ENCODE measurements around the gene AKR1B15. TPM values are rescaled to one million over a fixed set of nuclear protein-coding genes. Genes with fewer than 3 reads are reported as not detected.
"Not testable (repeated sequence)": the region's sequence is repeated elsewhere in the genome, so short reads cannot be mapped to it uniquely, and the experiment has no call there.

AKR1B15 gene
- total RNA-seq, 1 experiment from 2014 or later: not detected

DNA sequence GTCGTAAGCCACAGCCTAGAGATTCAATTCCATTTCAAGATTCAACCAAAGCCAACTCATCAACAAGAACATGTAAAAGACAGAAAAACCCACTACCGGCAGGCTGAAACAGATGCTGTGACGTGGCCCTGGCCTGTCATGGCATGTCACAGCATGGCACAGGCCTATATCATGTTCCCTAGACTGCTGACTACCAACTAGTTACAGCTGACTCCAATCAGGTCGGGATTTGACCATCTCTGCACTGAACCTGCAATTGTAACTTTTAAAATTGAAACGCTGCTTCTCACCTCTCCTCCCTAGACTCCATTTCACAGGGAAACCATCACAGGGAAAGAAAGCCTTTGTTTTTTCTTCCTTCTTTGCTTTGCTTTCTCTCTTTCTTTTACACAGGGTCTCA, 12.7 kb downstream of the AKR1B15 start:
- not testable (repeated sequence) for DNase-seq (ENCODE audit: low spot score)

DNA sequence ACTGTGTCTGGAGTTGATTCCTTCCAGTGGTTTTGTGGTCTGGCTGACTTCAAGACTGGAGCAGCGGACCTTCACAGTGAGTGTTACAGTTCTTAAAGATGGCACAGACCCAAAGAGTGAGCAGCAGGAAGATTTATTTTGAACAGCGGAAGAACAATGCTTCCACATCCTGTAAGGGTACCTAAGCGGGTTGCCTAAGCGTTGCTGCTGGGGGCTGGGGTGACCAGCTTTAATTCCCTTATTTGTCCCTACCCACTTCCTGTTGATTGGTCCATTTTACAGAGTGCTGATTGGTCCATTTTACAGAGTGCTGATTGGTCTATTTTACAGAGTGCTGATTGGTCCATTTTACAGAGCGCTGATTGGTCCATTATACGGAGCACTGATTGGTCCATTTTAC, 13.2 kb downstream of the AKR1B15 start:
- no peak for DNase-seq (ENCODE audit: low spot score)

DNA sequence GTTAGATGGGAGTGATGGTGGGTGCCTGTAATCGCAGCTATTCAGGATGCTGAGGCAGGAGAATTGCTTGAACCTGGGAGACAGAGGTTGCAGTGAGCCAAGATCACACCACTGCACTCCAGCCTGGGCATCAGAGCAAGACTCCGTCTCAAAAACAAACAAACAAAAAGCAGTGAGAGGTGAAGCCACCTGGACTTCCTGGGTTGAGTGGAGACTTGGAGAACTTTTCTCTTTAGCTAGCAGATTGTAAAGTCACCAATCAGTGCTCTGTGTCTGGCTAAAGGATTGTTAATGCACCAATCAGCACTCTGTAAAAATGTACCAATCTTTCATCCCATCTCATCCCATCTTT, 14.5 kb downstream of the AKR1B15 start:
- DNase-seq (ENCODE audit: low spot score): not testable (repeated sequence)

DNA sequence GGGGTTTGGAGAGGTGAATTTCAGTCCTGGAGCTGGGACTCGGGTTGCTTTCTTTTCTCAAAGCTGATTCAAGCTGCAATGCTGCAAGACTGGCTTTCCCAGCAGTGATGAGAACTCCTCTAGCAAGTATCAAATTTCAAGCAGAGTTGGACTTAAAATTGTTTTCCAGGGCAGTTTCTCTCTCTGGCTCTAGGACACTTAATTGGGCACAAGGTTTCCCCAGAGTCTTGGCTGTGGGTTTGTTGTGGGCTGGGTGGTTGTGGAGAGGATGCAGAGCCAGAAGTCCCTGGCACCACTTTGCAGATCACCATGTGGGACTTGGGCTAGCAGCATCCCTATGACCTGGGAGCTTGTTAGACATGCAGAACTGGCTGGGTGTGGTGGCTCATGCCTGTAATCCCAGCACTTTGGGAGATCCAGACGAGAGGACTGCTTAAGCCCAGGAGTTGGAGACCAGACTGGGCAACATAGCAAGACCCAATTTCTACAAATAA, 16.8 kb downstream of the AKR1B15 start:
- DNase-seq (ENCODE audit: low spot score): no peak

DNA sequence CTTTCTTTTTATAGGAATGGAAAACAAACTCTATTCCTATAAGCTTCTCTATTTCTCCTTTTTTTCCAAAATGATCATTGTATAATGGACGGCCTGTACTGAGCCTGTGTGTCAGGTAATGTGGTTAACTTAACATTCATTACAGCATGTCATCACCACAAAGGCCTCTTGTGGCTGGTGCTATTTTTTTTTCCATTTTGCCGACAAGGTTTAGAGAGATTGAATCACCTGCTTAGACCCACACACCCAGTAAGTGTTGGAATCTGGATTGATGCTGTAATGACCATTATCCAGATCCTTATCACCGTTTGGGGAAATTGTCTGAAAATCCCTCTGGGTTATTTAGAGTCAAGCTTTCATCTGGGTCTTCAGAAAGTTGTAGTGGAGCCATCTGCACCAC, 18.5 kb downstream of the AKR1B15 start:
- DNase-seq (ENCODE audit: low spot score): no peak

DNA sequence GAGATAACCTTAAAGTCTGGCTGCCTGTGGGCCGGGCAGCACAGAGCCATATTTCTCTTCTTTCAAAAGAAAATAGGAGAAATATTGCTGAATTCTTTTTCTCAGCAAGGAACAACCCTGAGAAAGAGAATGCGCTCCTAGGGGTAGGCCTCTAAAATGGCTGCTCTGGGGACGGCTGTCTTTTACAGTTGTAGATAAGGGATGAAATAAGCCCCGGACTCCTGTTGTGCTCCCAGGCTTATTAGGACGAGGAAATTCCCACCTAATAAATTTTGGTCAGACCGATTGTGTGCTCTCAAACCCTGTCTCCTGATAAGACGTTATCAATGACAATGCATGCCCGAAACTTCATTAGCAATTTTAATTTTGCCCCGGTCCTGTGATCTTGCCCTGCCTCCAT, 21.1 kb downstream of the AKR1B15 start:
- not testable (repeated sequence) for DNase-seq (ENCODE audit: low spot score)

DNA sequence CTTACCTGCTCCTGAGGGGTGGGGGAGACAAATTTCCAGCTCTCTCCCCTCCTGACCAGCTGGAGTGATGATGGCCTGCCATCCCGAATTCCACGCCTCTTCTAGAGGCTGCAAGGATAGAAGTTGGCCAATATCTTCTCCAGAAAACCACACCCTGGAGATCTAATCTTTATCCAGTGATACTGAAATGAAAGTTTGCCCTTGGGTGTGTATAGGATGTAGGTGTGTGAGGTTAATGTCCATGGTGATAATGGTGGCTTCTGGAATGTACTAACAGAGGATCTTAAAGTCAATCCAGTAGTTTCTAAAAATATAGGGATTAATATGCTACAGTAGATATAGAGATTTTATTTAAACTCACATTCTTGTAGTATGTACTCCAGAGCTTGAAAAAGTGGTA, 22.2 kb downstream of the AKR1B15 start:
- no peak for DNase-seq (ENCODE audit: low spot score)

DNA sequence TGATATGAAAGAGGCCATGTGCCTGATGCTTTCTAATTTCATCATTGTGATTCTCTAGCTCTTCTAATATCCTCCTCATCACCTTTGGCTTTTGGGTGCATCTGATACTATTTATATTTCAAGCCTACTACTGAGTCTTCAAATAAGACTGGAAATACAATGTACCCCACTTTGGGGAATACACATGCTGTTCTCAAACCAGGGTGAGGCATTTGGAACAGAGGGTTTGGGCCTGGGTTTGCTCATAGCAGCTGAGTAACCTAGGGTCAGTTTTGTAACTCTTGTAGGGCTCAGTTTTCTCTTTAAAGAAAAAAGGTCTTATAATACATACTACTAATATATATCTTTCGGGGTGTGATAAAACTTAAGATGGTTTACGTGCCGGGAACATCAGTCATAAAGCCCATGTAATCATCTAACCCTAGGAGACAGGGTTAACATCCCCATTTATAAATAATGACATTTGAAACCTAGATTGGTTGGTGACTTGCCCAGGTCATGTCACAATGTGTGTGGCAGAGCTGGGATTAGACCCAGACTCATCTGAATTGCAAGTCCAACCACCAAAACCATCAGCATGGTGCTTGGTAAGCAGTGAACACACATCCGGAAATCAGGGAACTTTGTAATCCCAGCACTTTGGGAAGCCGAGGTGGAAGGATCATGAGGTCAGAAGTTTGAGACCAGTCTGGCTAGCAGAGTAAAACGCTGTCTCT, 23.0 kb downstream of the AKR1B15 start:
- DNase-seq (ENCODE audit: low spot score): no peak

DNA sequence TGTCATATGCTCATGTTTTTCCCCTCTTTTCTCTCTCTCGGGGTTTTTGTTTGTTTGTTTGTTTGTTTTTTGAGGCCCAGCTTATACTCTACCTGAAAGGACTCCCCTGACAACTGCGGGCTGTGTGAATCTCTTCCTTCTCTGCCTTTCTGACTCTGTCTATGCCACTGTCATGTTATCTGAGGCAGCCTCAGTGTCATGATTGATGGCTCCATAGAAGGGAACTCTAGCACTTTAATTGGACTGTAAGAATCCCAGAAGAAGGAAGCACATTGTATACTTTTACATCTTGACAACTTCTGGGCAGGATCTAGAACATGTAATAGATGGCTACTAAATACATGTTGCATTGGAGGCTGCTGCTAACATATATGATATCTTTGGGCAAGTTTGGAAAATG, 25.4 kb downstream of the AKR1B15 start:
- DNase-seq (ENCODE audit: low spot score): no peak

DNA sequence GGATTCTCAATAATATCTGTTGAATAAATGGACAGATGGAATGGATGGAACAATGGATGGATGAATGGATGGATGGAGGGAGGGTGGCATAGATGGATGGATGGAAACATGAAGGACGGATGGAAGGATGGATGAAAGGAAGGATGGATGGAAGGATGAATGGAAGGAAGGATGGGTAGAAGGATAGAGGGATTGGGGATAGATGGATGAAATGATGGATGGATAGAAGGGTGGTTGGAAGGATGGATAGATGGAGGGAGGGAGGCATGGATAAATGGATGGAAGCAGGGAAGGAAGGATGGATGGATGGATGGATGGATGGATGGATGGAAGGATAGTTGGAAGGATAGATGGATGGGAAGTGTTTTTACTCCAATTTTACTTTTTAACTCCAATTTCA, 35.4 kb downstream of the AKR1B15 start:
- DNase-seq (ENCODE audit: low spot score): no peak

DNA sequence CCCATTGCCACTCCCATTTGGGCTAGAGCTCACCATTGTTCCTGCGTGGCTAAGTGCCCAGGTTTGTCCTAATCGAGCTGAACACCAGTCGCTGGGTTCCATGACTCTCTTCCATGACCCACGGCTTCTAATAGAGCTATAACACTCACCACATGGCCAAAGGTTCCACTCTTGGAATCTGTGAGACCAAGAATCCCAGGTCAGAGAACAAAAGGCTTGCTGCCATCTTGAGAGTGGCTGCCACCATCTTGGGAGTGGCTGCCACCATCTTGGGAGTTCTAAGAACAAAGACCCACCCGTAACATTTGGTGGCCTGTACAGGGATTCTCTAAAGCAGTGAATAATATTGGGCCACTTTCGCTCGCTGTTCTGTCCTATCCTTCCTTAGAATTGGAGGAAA, 37.0 kb downstream of the AKR1B15 start:
- no peak for DNase-seq (ENCODE audit: low spot score)

DNA sequence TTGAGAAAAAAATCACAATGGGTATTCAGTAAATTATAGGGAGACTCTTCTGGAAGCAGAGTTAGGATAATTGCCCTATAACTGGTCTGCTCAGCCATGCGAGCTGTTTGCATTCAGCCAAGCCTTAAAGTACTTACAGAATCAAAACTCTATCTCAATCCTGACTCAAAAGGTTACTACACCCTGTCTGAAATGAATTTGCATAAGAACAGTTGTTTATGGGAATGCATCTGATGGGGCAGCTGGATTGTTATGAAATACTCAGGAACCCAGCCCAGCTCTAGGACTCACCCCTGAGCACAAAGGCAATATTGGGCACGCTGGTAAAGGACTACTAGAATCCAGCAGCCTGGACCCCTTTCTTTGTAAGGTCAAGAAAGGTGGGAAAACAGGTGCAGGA, 38.8 kb downstream of the AKR1B15 start:
- no peak for DNase-seq (ENCODE audit: low spot score)

DNA sequence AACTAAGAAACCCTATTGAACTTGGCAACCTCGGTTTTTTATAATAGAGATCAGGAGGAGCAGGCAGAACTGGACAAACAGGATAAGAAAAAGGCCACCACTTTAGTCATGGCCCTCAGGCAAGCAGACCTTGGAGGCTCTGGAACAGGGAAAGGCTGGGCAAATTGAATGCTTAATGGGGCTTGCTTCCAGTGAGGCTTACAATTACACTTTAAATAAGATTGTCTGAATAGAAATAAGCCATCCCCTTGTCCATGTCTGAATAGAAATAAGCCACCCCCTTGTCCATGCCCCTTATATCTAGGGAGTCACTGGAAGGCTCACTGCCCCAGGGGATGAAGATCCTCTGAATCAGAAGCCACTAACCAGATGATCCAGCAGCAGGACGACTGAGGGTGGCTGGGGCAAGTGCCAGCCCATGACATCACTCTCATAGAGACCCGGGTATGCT, 40.6 kb downstream of the AKR1B15 start:
- peak; percentile 24 for DNase-seq (ENCODE audit: low spot score)

DNA sequence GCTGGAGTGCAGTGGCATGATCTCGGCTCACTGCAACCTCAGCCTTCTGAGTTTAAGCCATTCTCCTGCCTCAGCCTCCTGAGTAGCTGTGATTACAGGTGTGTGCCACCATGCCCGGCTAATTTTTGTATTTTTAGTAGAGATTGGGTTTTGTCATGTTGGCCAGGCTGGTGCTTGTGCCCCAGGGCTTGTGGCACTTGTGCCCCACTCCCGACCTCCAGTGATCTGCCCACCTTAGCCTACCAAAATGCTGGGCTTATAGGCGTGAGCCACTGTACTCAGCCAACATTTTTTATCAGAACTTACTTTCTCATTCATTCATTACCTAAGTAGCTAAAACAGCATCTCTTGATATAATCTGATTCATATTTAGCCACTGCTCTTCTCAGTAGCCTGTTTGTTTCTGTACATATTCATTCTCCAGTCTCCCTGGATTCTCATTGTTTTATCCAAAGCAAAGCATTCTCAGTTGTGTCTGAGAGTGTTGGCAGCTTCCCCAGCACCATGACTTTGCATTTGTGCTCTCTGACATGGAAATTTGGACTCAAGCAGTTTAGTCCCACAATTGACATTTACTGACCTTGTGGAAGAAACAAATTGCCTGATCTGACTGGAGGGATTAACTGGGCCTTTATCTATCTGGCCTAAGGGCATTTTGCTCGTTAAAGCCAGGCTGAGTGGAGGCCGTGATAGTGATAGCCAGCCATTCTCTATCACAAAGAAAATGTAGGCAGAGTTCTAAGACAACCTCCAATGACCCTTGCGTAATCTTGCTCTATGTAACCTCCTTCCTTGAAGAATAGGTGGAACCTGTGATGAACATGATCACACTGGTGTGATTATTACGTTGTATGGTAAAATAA, 44.9 kb downstream of the AKR1B15 start:
- DNase-seq (ENCODE audit: low spot score): no peak

DNA sequence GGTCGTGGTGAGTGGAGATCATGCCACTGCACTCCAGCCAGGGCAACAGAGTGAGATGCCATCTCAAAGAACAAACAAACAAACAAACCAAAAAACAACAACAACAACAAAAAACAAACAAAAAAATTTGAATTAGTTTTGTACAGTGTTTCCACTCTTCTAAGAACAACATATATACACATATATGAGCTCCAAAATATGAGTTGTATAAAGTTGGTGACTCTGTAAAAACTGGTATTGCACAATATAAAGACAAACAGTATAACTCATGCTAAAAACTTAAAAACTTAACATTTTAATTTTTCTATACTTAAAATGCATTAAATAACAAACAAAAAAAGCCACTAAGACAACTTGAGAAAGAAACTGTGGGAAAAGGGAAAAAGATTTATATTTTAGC, 46.0 kb downstream of the AKR1B15 start:
- no peak for DNase-seq (ENCODE audit: low spot score)

DNA sequence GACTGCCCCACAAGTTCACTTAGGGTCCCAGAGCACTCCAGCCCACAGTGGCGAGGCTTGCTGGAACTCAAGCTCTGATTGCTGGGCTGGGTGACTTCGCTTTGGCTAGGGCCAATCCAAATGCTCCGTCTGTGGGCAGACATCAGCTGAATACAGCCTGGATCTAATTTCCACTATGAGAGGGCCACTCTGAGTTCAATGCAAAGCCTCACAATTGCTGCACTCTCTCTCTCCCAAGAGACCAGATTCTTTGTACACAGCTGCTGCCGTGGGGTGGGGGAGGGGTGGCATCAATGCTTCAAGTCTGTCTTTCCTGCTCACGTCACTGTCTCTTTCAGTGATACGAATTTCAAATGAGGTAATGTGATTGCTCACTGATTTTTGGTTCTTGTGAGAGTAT, 50.5 kb downstream of the AKR1B15 start:
- no peak for DNase-seq (ENCODE audit: low spot score)

DNA sequence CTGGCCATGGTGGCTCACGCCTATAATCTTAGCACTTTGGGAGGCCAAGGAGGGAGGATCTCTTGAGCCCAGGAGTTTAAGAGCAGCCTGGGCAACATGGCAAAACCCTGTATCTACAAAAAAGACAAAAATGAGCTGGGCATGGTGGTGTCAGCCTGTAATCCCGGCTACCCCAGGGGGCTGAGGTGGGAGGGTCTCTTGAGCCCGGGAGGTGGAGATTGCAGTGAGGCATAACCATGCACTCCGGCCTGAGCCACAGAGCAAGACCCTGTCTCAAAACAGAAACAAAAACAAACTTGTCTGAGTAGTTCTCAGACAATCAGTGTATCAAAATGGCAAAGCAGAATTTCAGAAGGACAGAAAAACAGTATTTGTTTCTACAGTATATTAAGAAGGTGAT, 52.5 kb downstream of the AKR1B15 start:
- no peak for DNase-seq (ENCODE audit: low spot score)

DNA sequence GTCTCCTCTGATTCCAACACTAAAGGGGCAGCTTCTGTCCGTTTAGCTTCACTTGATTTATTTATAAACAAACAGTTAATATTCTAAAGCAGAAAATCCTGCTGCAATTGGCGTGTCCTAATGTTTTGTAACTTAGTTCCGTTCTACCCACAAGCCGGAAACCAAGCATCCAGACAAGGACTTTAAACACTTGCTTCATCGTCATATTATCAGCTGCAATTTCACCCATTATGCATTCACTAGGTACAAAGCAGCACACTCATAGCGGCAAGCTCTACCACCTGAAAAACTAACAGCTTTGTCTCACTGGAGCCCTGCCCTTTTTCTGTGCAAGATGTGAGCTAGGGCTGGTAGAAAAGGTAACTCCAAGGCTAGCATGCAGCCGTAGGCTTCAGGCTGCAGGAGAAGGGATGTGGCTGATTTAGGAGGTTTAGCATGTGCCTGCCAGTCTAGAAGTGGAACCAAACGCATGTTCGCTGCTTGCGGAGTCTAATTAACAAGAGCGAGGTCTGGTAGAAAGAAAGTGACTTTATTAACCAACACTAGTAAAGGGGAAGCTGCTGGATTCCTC, 54.1 kb downstream of the AKR1B15 start:
- DNase-seq (ENCODE audit: low spot score): no peak

DNA sequence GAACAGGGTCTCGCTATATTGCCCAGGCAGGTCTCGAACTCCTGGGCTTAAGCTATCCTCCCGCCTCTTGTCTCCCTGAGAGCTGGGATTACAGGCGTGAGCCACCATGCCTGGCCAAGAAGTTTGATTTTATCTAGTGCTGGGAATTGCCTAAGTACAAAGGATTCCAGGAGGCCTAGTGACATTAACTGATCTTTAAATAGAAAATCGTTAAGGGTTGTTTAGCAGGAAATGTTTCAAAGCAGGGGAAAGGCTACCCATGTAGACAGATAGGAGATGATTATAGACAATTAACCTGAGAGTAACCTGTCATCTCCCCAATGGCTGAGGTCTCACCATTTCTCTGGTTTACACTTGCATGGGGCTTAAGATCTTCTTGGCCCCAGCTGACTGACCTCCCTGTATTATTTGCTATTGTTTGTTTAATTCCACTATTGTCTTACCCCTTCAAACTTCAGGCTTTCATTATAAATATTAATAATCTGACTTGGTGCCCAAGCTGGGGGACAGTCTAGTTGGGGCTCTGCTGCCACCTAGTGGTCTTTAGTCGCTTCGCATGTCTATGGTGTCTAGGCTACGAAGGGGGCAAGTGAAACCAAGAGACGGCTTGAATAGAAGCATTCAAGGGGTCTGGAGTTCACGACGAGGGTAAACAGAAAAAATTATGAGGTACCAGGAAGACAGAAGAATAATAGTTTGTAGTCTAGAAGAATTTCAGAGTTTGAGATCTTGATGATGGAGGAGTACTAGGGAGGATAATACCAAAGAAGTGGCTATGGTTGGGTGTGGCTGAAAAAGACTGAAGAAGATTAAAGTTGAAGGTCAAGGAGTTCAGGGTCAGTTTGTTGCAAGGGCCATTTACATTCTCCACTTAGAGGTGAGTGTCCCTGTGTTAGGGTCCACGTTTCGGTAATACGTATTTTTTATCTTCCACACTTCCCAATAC, 57.3 kb downstream of the AKR1B15 start:
- DNase-seq (ENCODE audit: low spot score): peak; percentile 91

DNA sequence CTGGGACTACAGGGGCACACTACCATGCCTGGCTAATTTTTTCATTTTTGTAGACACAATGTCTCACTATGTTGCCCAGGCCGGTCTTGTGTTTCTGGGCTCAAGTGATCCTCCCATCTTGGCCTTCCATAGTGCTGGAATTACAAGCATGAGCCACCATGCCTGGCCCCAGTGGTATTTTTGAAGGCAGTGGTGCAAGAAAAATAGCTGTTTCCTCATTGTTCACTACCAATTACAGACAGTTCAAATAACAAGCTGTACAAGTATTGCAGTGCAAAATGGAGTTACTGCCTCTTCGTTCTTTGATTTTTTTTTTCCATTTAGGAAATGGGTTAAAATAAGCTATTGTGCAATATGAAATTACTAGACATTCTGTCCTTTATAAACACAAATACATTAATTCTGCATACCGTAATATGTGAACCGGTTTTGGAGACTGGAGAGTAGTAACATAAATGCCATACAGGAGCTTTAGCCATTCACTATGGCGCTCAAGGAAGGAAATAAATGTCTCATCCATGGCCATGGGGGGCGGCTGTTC, 62.8 kb downstream of the AKR1B15 start:
- DNase-seq (ENCODE audit: low spot score): no peak

DNA sequence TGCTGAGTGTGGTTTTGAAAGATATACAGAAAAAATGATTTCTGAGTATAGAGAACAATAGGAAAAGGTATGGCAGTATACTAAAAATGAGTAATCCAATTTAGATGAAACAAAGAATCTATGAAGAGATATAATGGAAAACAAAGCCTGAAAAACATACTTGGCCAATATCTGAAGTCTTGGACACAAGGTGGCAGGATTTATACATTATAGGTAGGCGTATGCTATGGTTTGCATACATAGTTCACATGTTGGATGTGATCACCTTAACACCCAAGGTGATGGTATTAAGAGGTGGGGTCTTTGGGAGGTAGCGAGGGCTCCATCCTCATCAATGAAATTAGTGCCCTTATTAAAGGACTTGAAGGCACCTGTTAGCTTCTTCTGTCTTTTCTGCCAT, 63.3 kb downstream of the AKR1B15 start:
- no peak for DNase-seq (ENCODE audit: low spot score)
